RWPE2 (cell line): ENCODE data around the gene RPS4Y1.

Experiments used
- ATAC-seq: fragments of 200-7000 bp; cut with Tn5 transposase; 3 replicates; pipeline ENCODE4 v1.9.1; 2021; ENCODE audit warnings: low read depth
- DNase-seq: peaks from one replicate; pipeline ENCODE4 v3.0.0-alpha.2; 2020; ENCODE audit warnings: low spot score
- H3K27ac ChIP-seq: fragments of 450-650 bp; 2 replicates; pipeline ENCODE4 v1.5.1; 2017; ENCODE audit warnings: mild to moderate bottlenecking; ENCODE audit not compliant: poor library complexity, severe bottlenecking
- H3K27me3 ChIP-seq: fragments of 250-450 bp; sonication (Bioruptor Pico); 2 replicates; pipeline ENCODE4 v1.5.1; 2021; ENCODE audit warnings: mild to moderate bottlenecking, moderate library complexity; ENCODE audit not compliant: insufficient read depth, poor library complexity, severe bottlenecking
- H3K36me3 ChIP-seq: fragments of 250-450 bp; sonication (Bioruptor Pico); 2 replicates; pipeline ENCODE4 v1.5.1; 2020; ENCODE audit warnings: low read depth, mild to moderate bottlenecking, moderate library complexity
- H3K4me1 ChIP-seq: fragments of 250-450 bp; sonication (Bioruptor Pico); 2 replicates; pipeline ENCODE4 v1.5.1; 2021; ENCODE audit warnings: mild to moderate bottlenecking, moderate library complexity; ENCODE audit not compliant: insufficient read depth, poor library complexity, severe bottlenecking
- H3K4me3 ChIP-seq: fragments of 250-450 bp; sonication (Bioruptor Pico); 2 replicates; pipeline ENCODE4 v1.5.1; 2021; ENCODE audit warnings: mild to moderate bottlenecking, moderate library complexity; ENCODE audit not compliant: severe bottlenecking
- H3K9me3 ChIP-seq: fragments of 250-450 bp; sonication (Bioruptor Pico); 2 replicates; pipeline ENCODE4 v1.5.1; 2021; ENCODE audit warnings: mild to moderate bottlenecking, moderate library complexity; ENCODE audit not compliant: severe bottlenecking
- TF ChIP-seq, protein P1 (sequence below): fragments of 450-650 bp; IDR thresholded peaks from one replicate; pipeline ENCODE4 v1.5.1; 2017; ENCODE audit warnings: mild to moderate bottlenecking, moderate library complexity; ENCODE audit not compliant: poor library complexity, severe bottlenecking

Gene RPS4Y1

DNA sequence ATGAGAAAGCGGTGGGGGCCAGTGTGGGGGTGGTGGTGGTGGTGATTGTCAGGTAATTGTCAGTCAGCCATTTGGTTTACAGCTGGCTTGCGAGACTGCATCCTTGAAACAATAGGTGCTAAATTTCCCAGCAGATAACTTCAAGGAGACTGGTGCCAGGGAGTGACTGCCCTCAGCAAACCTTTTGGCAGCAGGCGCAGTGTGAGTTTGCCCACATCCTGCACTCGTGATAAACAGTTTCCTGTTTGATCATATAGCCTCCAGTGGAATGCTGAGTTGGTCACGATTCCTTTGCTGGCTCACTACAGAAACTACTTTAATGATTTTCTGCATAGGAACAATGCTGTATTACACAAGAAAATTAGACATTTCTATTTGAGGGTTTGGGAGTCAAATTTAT lies 46.0 kb downstream of the RPS4Y1 start:
- DNase-seq, result peak; percentile 68
- TF ChIP-seq, protein P1, sequence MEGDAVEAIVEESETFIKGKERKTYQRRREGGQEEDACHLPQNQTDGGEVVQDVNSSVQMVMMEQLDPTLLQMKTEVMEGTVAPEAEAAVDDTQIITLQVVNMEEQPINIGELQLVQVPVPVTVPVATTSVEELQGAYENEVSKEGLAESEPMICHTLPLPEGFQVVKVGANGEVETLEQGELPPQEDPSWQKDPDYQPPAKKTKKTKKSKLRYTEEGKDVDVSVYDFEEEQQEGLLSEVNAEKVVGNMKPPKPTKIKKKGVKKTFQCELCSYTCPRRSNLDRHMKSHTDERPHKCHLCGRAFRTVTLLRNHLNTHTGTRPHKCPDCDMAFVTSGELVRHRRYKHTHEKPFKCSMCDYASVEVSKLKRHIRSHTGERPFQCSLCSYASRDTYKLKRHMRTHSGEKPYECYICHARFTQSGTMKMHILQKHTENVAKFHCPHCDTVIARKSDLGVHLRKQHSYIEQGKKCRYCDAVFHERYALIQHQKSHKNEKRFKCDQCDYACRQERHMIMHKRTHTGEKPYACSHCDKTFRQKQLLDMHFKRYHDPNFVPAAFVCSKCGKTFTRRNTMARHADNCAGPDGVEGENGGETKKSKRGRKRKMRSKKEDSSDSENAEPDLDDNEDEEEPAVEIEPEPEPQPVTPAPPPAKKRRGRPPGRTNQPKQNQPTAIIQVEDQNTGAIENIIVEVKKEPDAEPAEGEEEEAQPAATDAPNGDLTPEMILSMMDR, result no peak
- H3K9me3 ChIP-seq, result peaks cover 5% of the 10 kb centered on the region
- H3K27ac ChIP-seq, result peak overlapping the region; percentile 86
- ATAC-seq, result peak; percentile 65
- no peaks in the 10 kb centered on the region for H3K36me3 ChIP-seq
- no peaks in the 10 kb centered on the region for H3K27me3 ChIP-seq
- no peak overlapping the region for H3K4me3 ChIP-seq
- peaks cover 4% of the 10 kb centered on the region for H3K4me1 ChIP-seq

DNA sequence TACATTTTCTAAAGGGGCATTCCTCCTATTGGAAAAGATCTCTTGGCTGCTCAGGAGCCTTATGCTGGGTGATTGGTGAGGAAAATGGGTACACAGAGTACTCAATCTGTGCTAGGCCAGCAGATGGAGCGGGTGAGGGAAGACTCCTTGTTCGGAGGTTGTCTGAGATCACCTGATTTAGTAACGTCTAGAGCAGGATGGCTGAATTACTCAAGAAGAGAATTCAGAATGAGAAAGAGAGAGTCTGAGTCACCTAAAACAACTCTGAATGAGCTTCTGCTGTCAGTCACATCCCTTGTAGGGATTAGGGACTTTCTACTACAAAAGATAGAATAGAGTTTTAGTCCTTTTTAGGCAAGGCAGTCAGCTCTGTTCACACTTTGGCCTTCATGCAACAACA lies 46.6 kb downstream of the RPS4Y1 start:
- H3K27ac ChIP-seq, result peak overlapping the region; percentile 86
- peaks cover 4% of the 10 kb centered on the region for H3K4me1 ChIP-seq
- H3K27me3 ChIP-seq, result no peaks in the 10 kb centered on the region
- TF ChIP-seq, protein P1, result peak; percentile 12
- no peak for DNase-seq
- peak; percentile 82 for ATAC-seq
- peaks cover 5% of the 10 kb centered on the region for H3K9me3 ChIP-seq
- H3K36me3 ChIP-seq, result no peaks in the 10 kb centered on the region
- H3K4me3 ChIP-seq, result no peak overlapping the region

- Histone ChIP-seq H3K27me3 (no peaks in the 10 kb centered on the region), H3K4me1 (no peaks in the 10 kb centered on the region), H3K4me3 (no peak overlapping the region), H3K36me3 (no peaks in the 10 kb centered on the region), H3K9me3 (no peaks in the 10 kb centered on the region), H3K27ac (no peak overlapping the region)
- no peak for DNase-seq
- no peak for ATAC-seq
- TF ChIP-seq, protein P1, result no peak
Observed at GRCh38 chrY:2893471-2893870, 52.1 kb downstream of the RPS4Y1 start.

DNA sequence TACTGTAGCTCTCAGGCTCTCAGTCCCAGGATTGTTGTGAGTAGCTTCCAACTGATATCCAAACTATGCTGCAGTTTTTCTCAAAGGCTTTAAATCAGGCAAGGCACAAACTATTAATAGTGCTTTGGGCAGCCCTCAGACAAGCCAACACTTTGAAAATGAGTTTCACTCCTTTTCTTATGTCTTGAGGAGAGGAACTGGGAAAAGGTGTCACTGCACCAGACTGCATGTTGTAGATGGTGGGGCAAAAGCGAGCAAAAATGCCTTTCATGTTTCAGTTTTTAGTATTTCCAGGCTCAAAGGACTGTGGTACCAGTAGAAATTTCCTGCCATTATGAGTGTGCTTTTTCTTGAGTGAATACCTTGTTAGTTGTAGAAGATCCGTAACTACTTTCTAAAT lies 54.6 kb downstream of the RPS4Y1 start:
- DNase-seq (no peak), ATAC-seq (no peak)
- no peak overlapping the region for H3K27ac ChIP-seq
- no peaks in the 10 kb centered on the region for H3K27me3 ChIP-seq
- H3K4me1 ChIP-seq, result no peaks in the 10 kb centered on the region
- TF ChIP-seq, protein P1, result no peak
- H3K36me3 ChIP-seq, result no peaks in the 10 kb centered on the region
- H3K9me3 ChIP-seq, result no peaks in the 10 kb centered on the region
- H3K4me3 ChIP-seq, result no peak overlapping the region

DNA sequence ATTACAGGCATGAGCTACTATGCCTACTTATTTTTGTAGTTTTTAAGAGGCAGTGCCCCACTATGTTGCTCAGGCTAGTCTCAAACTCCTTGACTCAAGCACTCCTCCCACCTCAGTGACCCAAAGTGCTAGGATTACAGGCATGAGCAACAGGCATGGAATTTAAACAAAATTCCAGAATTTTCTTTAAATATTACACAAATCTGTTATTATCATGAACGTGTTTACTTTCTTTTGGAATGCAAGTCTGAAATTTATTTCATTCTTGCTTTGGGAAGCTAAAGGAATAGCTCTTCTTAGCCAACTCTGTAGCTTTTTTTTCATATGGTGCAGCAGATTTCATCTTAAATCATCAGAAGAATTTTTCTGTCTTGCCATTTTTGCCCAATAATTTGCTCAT lies 66.0 kb downstream of the RPS4Y1 start:
- no peak overlapping the region for H3K4me3 ChIP-seq
- H3K36me3 ChIP-seq, result no peaks in the 10 kb centered on the region
- H3K9me3 ChIP-seq, result no peaks in the 10 kb centered on the region
- H3K4me1 ChIP-seq, result no peaks in the 10 kb centered on the region
- DNase-seq (no peak), ATAC-seq (peak; percentile 52; the same call in 2 of the 3 replicates)
- H3K27ac ChIP-seq, result no peak overlapping the region
- TF ChIP-seq, protein P1, result no peak
- H3K27me3 ChIP-seq, result no peaks in the 10 kb centered on the region
